WTC11 (cell line): ENCODE measurements around the gene TRMT2A. TPM values are rescaled to one million over a fixed set of nuclear protein-coding genes. Genes with fewer than 3 reads are reported as not detected.

Experiments
- ATAC-seq: fragments of 200-7000 bp; cut with Tn5 transposase; 2 replicates; pipeline ENCODE4 v1.10.0; 2021; ENCODE audit warnings: mild to moderate bottlenecking, moderate library complexity
- CTCF ChIA-PET: fragments of 300-600 bp; sonication (Branson Sonifier 250); formaldehyde crosslinking; loops from one replicate; lab custom pipeline; 2021; ENCODE audit warnings: antibody characterized with exemption; lab: Charles Lee
- POLR2A ChIA-PET: fragments of 350-600 bp; sonication (Branson Sonifier 250); formaldehyde crosslinking; loops from one replicate; lab custom pipeline; 2021; ENCODE audit warnings: antibody characterized with exemption; lab: Charles Lee
- DNase-seq: peaks from one replicate; pipeline ENCODE4 v3.0.0; 2021; ENCODE audit warnings: low spot score
- H3K27ac Mint-ChIP-seq: 2 replicates; pipeline ENCODE4 v1.8.0; 2021; ENCODE audit warnings: mixed read lengths
- H3K27me3 Mint-ChIP-seq: 2 replicates; pipeline ENCODE4 v1.8.0; 2021; ENCODE audit warnings: low read depth, mild to moderate bottlenecking, moderate library complexity, mixed read lengths
- H3K36me3 Mint-ChIP-seq: 2 replicates; pipeline ENCODE4 v1.8.0; 2021; ENCODE audit warnings: mixed read lengths
- H3K4me1 Mint-ChIP-seq: 2 replicates; pipeline ENCODE4 v1.8.0; 2022; ENCODE audit warnings: mixed read lengths
- H3K4me3 Mint-ChIP-seq: 2 replicates; pipeline ENCODE4 v1.8.0; 2021; ENCODE audit warnings: mild to moderate bottlenecking, moderate library complexity, mixed read lengths
- H3K9me3 Mint-ChIP-seq: 2 replicates; pipeline ENCODE4 v1.8.0; 2021; ENCODE audit warnings: mixed read lengths
- ETV6 ChIP-seq: sonication (generic); formaldehyde crosslinking; IDR thresholded peaks from 2 replicates; pipeline ENCODE4 v1.8.1; 2022; ENCODE audit warnings: mild to moderate bottlenecking, missing genetic modification reagents
- FOXJ3 ChIP-seq: sonication (generic); formaldehyde crosslinking; IDR thresholded peaks from 2 replicates; pipeline ENCODE4 v1.9.0; 2021; ENCODE audit warnings: missing genetic modification reagents, mild to moderate bottlenecking, borderline replicate concordance
- FOXP1 ChIP-seq: sonication (generic); formaldehyde crosslinking; IDR thresholded peaks from 2 replicates; pipeline ENCODE4 v1.8.0; 2022; ENCODE audit warnings: missing genetic modification reagents, mild to moderate bottlenecking, moderate library complexity, borderline replicate concordance
- FOXP4 ChIP-seq: sonication (generic); formaldehyde crosslinking; IDR thresholded peaks from 2 replicates; pipeline ENCODE4 v1.8.0; 2022; ENCODE audit warnings: mild to moderate bottlenecking, missing genetic modification reagents
- GTF2I ChIP-seq: fragments of 250-450 bp; sonication (Bioruptor Pico); conservative IDR thresholded peaks from 2 replicates; pipeline ENCODE4 v1.4.0; 2021; ENCODE audit warnings: mild to moderate bottlenecking
- HMGA2 ChIP-seq: fragments of 250-450 bp; sonication (Bioruptor Pico); IDR thresholded peaks from 2 replicates; pipeline ENCODE4 v1.4.0; 2021; ENCODE audit warnings: mild to moderate bottlenecking, moderate library complexity
- IRF1 ChIP-seq: sonication (generic); formaldehyde crosslinking; IDR thresholded peaks from 2 replicates; pipeline ENCODE4 v1.8.0; 2023; ENCODE audit warnings: missing genetic modification reagents
- JUN ChIP-seq: sonication (generic); formaldehyde crosslinking; IDR thresholded peaks from 2 replicates; pipeline ENCODE4 v1.8.0; 2023; ENCODE audit warnings: mild to moderate bottlenecking, missing genetic modification reagents
- NFYB ChIP-seq: sonication (generic); formaldehyde crosslinking; conservative IDR thresholded peaks from 2 replicates; pipeline ENCODE4 v1.8.0; 2022; ENCODE audit warnings: low read depth, missing genetic modification reagents
- PREB ChIP-seq: sonication (generic); formaldehyde crosslinking; IDR thresholded peaks from 2 replicates; pipeline ENCODE4 v1.8.1; 2022; ENCODE audit warnings: mild to moderate bottlenecking, missing genetic modification reagents, moderate library complexity, borderline replicate concordance
- SMAD4 ChIP-seq: sonication (generic); formaldehyde crosslinking; IDR thresholded peaks from 2 replicates; pipeline ENCODE4 v1.8.0; 2022; ENCODE audit warnings: mild to moderate bottlenecking, missing genetic modification reagents
- USF1 ChIP-seq: sonication (generic); formaldehyde crosslinking; IDR thresholded peaks from 2 replicates; pipeline ENCODE4 v1.8.0; 2022; ENCODE audit warnings: mild to moderate bottlenecking, missing genetic modification reagents
- ZNF263 ChIP-seq: sonication (generic); formaldehyde crosslinking; IDR thresholded peaks from 2 replicates; pipeline ENCODE4 v1.8.1; 2022; ENCODE audit warnings: low read depth, mild to moderate bottlenecking, moderate library complexity, missing genetic modification reagents
- ZNF281 ChIP-seq: sonication (generic); formaldehyde crosslinking; IDR thresholded peaks from 2 replicates; pipeline ENCODE4 v1.8.0; 2023; ENCODE audit warnings: mild to moderate bottlenecking, missing genetic modification reagents
- ZNF317 ChIP-seq: sonication (generic); formaldehyde crosslinking; IDR thresholded peaks from 2 replicates; pipeline ENCODE4 v1.8.1; 2023; ENCODE audit warnings: low read depth, mild to moderate bottlenecking, moderate library complexity, missing genetic modification reagents, borderline replicate concordance
- ZNF416 ChIP-seq: fragments of 250-450 bp; sonication (Bioruptor Pico); IDR thresholded peaks from 2 replicates; pipeline ENCODE4 v1.9.0; 2021; ENCODE audit warnings: mild to moderate bottlenecking, inconsistent platforms
- ZNF532 ChIP-seq: fragments of 250-450 bp; sonication (Bioruptor Pico); IDR thresholded peaks from 2 replicates; pipeline ENCODE4 v1.9.0; 2021; ENCODE audit warnings: mild to moderate bottlenecking, borderline replicate concordance
- ZSCAN18 ChIP-seq: fragments of 250-450 bp; sonication (Bioruptor Pico); IDR thresholded peaks from 2 replicates; pipeline ENCODE4 v2.1.2; 2022; ENCODE audit warnings: mild to moderate bottlenecking, moderate library complexity
- total RNA-seq: library from RNA; stranded (reverse); gene quantifications from 3 replicates; pipeline ENCODE4 v1.2.3, GENCODE V29; 2021

The TRMT2A gene
- total RNA-seq, 1 experiment from 2014 or later = 68.6 TPM

- ChIA-PET POLR2A (interaction anchor here (0.7 kb wide), 1 partner anchor 243 kb away, joined by 4 read pairs; the partner anchor contains the start of gene ZNF74), CTCF (interaction anchor here (0.6 to 1.0 kb wide), 3 partner anchors 35 to 381 kb away, joined by 3 to 4 read pairs (median 3); no protein-coding TSS in a partner anchor)
- ATAC-seq (no peak), DNase-seq (no peak)
- peaks cover 3% of the 10 kb centered on the region; the same call in 1 of the 2 replicates for H3K4me1 Mint-ChIP-seq
- H3K9me3 Mint-ChIP-seq = no peaks in the 10 kb centered on the region
- TF ChIP-seq ZNF416 (CRISPR knock-in tag) (no peak), ETV6 (CRISPR knock-in tag) (no peak), FOXP1 (CRISPR knock-in tag) (no peak), FOXJ3 (CRISPR knock-in tag) (no peak), PREB (CRISPR knock-in tag) (no peak), SMAD4 (CRISPR knock-in tag) (no peak), HMGA2 (CRISPR knock-in tag) (no peak), ZSCAN18 (CRISPR knock-in tag) (no peak), ZNF317 (CRISPR knock-in tag) (no peak), ZNF281 (no peak), ZNF532 (CRISPR knock-in tag) (no peak), ZNF263 (CRISPR knock-in tag) (no peak), GTF2I (CRISPR knock-in tag) (no peak), USF1 (CRISPR knock-in tag) (no peak), NFYB (CRISPR knock-in tag) (no peak), FOXP4 (CRISPR knock-in tag) (no peak), JUN (CRISPR knock-in tag) (no peak), IRF1 (CRISPR knock-in tag) (no peak)
- no peaks in the 10 kb centered on the region for H3K36me3 Mint-ChIP-seq
- H3K4me3 Mint-ChIP-seq = no peak overlapping the region
- no peak overlapping the region for H3K27ac Mint-ChIP-seq
- no peaks in the 10 kb centered on the region for H3K27me3 Mint-ChIP-seq
These were observed 34.2 kb upstream of the TRMT2A start for GRCh38 chr22:20151276-20151588.
